Stimulated activated CD8-positive, alpha-beta memory T cell treated with anti-CD3 and anti-CD28 coated beads, Interleukin-7, amount 100 ng/mL, for 24 hours (primary cell): ENCODE results near the gene IDE.
"Not testable (repeated sequence)": the region's sequence is repeated elsewhere in the genome, so short reads cannot be mapped to it uniquely, and the experiment has no call there.

Experiments
- DNase-seq: peaks from one replicate; pipeline ENCODE4 v3.0.0-alpha.2; 2020; ENCODE audit warnings: low read depth

Gene IDE

DNA sequence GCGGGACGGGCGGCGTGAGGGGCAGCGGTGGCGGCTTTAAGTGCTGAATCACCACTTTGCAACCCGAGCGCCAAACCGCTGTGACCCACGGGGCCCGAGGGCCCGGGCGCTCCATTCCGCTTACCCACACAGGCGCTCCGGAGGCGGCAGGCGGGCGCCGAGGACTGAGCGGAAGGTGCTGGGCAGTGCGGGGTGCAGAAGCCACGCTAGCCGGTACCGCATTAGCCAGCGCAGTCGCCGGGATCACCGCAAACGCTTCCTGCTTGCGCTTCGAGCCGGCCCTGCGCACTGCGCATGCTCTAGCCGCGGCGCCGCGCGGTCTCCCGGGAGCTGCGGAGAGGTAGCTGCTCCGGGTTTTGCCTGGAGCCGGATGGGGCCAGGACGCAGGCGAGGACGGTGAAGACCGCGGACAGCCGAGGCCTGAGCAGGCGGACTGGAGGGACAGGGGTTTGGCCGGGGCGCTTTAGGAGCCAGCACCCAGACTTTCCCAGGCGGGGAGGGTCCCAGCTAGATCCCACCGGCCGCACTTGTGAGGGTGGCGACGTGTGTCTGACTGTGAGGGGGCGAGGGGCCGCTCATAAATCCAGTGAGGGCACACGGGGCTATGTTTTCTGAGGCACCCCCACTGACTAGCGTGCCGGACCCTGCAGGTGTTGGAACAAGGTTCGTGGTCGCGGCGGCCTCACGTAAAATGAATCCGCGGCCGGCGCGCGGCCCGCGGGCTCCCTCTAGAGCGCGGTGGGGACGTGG, at the start of gene IDE:
TSS of gene IDE (minus strand) at position 296 of the 750 bp plus-strand sequence. CDS start at position 222, 74 bp downstream.
- peak; percentile 62 for DNase-seq

DNA sequence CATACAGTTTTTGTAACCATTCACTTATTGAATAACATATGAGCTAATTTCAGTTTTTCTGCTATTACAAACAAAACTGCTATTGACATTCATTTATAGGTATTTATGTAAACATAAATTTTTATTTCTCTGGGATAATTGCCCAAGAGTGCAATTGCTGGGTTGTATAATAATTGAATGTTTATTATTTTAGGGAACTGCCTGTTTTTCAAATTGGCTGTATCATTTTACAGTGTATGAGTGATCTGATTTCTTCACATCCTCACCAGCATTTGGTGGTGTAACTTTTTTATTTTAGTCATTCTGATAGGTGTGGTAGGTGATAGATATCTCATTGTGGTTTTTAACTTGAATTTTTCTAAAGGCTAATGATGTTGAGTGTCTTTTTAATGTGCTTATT, 45.5 kb upstream of the IDE start:
- no peak for DNase-seq

DNA sequence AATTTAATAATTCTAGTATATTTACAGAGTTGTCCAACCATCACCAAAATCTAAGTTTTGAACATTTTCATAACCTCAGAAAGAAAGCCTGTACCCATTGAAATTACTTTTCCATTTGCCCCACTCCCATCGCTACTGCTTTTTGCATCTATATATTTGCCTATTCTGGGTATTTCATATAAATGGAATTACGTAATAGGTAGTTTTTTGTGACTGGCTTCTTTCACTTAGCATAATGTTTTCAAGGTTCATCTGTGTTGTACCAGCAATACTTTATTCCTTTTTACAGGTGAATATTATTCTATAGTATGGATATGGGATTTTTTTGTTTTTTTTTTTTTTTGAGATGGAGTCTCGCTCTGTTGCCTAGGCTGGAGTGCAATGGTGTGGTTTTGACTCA, 41.6 kb upstream of the IDE start:
- DNase-seq, result no peak

- no peak for DNase-seq
Observed at GRCh38 chr10:92604841-92605240, 30.9 kb upstream of the IDE start.

DNA sequence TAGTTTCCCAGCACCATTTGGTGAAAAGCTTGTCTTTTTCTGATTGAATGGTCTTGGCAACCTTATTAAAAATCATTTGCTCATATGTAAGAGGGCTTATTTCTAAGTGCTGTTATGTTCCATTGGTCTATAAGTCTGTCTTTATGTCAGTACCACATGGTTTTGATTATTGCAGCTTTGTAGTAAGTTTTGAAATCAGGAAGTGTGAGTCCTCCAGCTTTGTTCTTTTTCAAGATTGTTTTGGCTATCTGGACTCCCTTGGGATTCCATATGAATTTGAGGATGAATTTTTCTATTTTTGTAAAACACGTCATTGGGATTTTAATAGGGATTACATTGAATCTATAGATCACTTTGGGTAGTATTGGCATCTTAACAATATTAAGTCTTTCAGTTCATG, 24.4 kb upstream of the IDE start:
- no peak for DNase-seq

- no peak for DNase-seq
Observed at GRCh38 chr10:92595505-92595904, 21.6 kb upstream of the IDE start.

DNA sequence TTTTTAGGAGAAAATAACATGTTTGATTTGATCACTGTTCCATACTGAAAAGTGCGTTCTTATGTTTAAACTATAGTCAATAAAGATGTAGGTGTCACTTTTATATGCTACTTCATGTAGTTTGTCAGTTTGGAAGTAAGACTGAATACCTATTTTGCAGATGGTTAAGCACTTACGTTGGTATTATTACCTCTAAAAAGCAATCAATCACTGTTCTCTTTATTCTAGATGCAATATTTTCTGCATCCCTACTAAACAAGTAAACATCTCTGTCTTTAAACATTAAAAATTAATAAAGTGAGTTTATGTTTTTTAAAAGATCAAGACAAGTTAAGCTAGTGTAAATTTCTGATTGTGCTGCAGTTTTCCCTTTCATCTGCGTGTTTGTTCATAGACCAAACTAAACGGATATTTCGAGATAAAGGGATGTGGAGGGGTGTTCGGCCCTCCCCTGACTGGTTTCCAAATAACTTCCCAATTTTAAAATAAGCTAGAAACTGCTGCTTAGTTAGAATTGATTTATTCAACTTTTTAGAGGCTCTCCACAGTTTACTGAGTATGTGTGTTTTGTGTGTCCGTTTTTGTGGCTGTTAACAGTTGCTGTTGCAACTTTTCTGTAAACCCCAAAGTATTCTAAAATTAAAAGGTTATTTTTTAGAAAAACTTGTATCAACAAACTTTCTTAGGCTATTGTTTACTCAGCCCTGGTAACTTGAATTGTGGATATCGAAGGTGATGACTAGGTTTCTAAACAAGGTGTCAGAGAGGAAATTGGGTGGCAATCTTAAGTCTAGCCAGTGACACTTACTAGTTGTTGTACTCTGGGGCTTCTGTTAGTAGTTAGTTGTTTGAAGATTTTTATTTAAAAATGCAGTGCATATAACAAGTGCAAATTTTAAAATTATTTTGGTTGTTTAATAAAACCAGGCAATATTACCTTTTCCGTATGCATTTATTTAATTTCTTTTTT, 20.0 kb upstream of the IDE start:
- DNase-seq, result no peak

GRCh38 chr10:92592761-92593618, 19.1 kb upstream of the IDE start, which contains the start of gene KIF11:
TSS of gene KIF11 (plus strand) at chr10:92593130. CDS start at chr10:92593376, 246 bp downstream.
- DNase-seq, result peak; percentile 94

- peak; percentile 70 for DNase-seq
Observed at GRCh38 chr10:92591550-92592022, 17.7 kb upstream of the IDE start.

- no peak for DNase-seq
Observed at GRCh38 chr10:92590623-92591549, 17.0 kb upstream of the IDE start.

- not testable (repeated sequence) for DNase-seq
Observed at GRCh38 chr10:92582347-92582746, 8.5 kb upstream of the IDE start.

DNA sequence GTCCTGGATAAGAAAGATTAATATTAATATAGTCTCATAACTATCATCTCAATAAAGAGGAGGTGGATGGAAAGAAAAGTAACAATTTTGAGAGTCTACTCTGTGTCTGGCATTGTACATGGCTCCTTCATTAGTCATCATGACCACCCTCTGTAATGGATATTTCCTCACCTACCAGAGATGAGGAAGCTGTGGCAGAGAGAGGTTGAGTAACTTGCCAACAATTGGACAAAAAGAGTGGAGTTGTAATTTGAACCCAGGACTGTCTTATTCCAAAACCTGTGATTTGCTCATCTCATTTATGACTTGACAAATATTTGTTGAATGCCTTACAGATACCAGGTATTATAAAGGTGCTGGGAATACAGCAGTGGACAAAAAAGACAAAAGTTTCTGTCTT, 2.1 kb upstream of the IDE start:
- DNase-seq, result no peak

- DNase-seq, result no peak
Observed at GRCh38 chr10:92574548-92575261, 812 bp upstream of the IDE start.

- no peak for DNase-seq
Observed at GRCh38 chr10:92573091-92573797, 649 bp downstream of the IDE start.

DNA sequence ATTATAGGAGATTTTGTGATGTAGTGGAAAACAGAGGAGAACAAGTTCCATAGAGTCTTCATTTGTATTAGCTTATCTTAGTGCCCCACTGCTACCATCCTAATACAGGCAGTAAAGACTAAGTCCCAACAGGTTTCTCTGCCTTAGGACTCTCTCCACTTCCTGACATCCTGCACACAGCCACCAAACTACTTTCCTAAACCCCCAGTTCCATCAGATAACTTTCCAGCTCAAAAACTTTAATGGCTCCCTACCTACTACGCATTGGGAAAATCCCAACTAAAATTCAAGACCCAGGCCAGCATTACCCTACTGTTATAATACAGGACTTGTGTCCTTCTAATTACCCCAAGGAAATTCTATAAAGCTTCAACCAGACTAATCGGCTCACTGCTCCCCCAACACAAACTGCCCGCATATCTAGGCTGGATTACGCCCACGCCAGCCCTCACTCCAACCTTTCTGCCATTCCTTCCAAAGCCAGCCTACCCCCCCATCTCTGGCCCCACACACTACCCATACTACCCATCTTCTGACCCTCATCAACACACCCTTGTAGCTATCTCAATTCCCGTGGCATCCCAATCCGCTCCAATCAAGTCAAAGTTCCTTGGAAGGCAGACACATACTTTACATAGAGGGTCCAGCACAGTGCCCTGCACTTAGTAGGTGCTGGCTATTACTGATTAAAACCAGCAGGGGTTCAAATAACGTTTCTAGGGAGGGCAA, 1.4 kb downstream of the IDE start:
- DNase-seq, result no peak

GRCh38 chr10:92571649-92572048, 2.2 kb downstream of the IDE start:
- DNase-seq, result no peak

DNA sequence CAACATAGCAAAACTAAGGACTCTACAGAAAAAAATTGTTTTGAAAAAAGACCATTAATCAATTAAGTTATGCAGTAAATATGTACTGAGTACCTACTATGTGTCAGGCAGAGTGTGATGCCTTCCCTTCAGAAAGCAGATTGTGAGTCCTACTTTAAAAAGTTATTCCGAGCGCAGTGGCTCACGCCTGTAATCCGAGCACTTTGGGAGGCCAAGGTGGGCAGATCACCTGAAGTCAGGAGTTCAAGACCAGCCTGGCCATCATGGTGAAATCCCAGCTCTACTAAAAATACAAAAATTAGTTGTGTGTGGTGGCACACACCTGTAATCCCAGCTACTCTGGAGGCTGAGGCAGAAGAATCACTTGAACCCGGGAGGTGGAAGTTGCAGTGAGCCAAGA, 4.2 kb downstream of the IDE start:
- DNase-seq, result not testable (repeated sequence)

GRCh38 chr10:92569071-92569470, 4.8 kb downstream of the IDE start:
- no peak for DNase-seq
